ENCODE measurements around the gene TRPM3.

TRPM3 gene

GRCh38 chr9:70540016-70540415, 581.4 kb downstream of the TRPM3 start (continued):
- no peak for TF ChIP-seq TSHZ2 (CRISPR knock-in tag; IDR thresholded peaks at IDR 0.05)
- TF ChIP-seq PPARA (CRISPR knock-in tag; IDR thresholded peaks at IDR 0.05; ENCODE audit: borderline replicate concordance) = no peak
- TF ChIP-seq ZNF70 (CRISPR knock-in tag; IDR thresholded peaks at IDR 0.05) = no peak
- TF ChIP-seq SNAI2 (CRISPR knock-in tag; IDR thresholded peaks at IDR 0.05) = no peak

GRCh38 chr9:70539526-70539925, 581.9 kb downstream of the TRPM3 start:
- TF ChIP-seq CSDC2 (CRISPR knock-in tag; IDR thresholded peaks at IDR 0.05) (no peak), TCF4 (CRISPR knock-in tag; IDR thresholded peaks at IDR 0.05; ENCODE audit: borderline replicate concordance) (no peak), TOX (CRISPR knock-in tag; IDR thresholded peaks at IDR 0.05; ENCODE audit: borderline replicate concordance) (no peak), TSHZ2 (CRISPR knock-in tag; IDR thresholded peaks at IDR 0.05) (no peak), OSR1 (CRISPR knock-in tag; IDR thresholded peaks at IDR 0.05) (no peak), ISL1 (CRISPR knock-in tag; IDR thresholded peaks at IDR 0.05) (no peak), PATZ1 (CRISPR knock-in tag; IDR thresholded peaks at IDR 0.05; ENCODE audit: borderline replicate concordance) (no peak), ARNTL (CRISPR knock-in tag; IDR thresholded peaks at IDR 0.05; ENCODE audit: borderline replicate concordance, low read depth) (no peak), ZNF70 (CRISPR knock-in tag; IDR thresholded peaks at IDR 0.05) (no peak), POU6F1 (CRISPR knock-in tag; IDR thresholded peaks at IDR 0.05; ENCODE audit: borderline replicate concordance, low read depth) (no peak), GLIS3 (CRISPR knock-in tag; IDR thresholded peaks at IDR 0.05) (no peak), PPARA (CRISPR knock-in tag; IDR thresholded peaks at IDR 0.05; ENCODE audit: borderline replicate concordance) (no peak), CSRNP3 (CRISPR knock-in tag; IDR thresholded peaks at IDR 0.05) (no peak), ZFP3 (CRISPR knock-in tag; IDR thresholded peaks at IDR 0.05) (no peak), ZFP30 (CRISPR knock-in tag; IDR thresholded peaks at IDR 0.05) (no peak), BACH2 (CRISPR knock-in tag; IDR thresholded peaks at IDR 0.05; ENCODE audit: borderline replicate concordance) (no peak)
- no peak for ATAC-seq

GRCh38 chr9:70539001-70539400, 582.4 kb downstream of the TRPM3 start:
- no peak for ATAC-seq
- TF ChIP-seq ZNF565 (CRISPR knock-in tag; conservative IDR thresholded peaks at IDR 0.05; ENCODE audit: low read depth) = no peak
- no peak for TF ChIP-seq POU6F1 (CRISPR knock-in tag; IDR thresholded peaks at IDR 0.05; ENCODE audit: borderline replicate concordance, low read depth)
- no peak for TF ChIP-seq CREB5 (CRISPR knock-in tag; IDR thresholded peaks at IDR 0.05; ENCODE audit: low read depth)
- no peak for TF ChIP-seq CSDC2 (CRISPR knock-in tag; IDR thresholded peaks at IDR 0.05)
- no peak for TF ChIP-seq ZFP30 (CRISPR knock-in tag; IDR thresholded peaks at IDR 0.05)
- no peak for TF ChIP-seq CSRNP3 (CRISPR knock-in tag; IDR thresholded peaks at IDR 0.05)
- no peak for TF ChIP-seq PPARA (CRISPR knock-in tag; IDR thresholded peaks at IDR 0.05; ENCODE audit: borderline replicate concordance)
- no peak for TF ChIP-seq BACH2 (CRISPR knock-in tag; IDR thresholded peaks at IDR 0.05; ENCODE audit: borderline replicate concordance)
- no peak for TF ChIP-seq ZNF70 (CRISPR knock-in tag; IDR thresholded peaks at IDR 0.05)
- TF ChIP-seq ESRRG (CRISPR knock-in tag; IDR thresholded peaks at IDR 0.05) = no peak
- no peak for TF ChIP-seq ZFP3 (CRISPR knock-in tag; IDR thresholded peaks at IDR 0.05)
- TF ChIP-seq ZC3H10 (CRISPR knock-in tag; IDR thresholded peaks at IDR 0.05) = no peak

Measured in SK-N-SH treated with all-trans-retinoic acid at 6 μM for 48 hours (cell line).